K562 (cell line): Measurements from ENCODE around the gene CCDC172. TPM values are rescaled to one million over a fixed set of nuclear protein-coding genes. Genes with fewer than 3 reads are reported as not detected.

Source experiments
- ATAC-seq: fragments of 200-7000 bp; cut with Tn5 transposase; 3 replicates; pipeline ENCODE4 v1.9.1; 2020; ENCODE audit warnings: moderate library complexity
- BruUV-seq: library from RNA; stranded (reverse); fragments of 400-500 nt; replicated peaks from 2 replicates; lab custom pipeline; 2021; lab: Mats Ljungman, UMichigan
- CTCF ChIA-PET: fragments of 300-600 bp; formaldehyde crosslinking; extraction: SDS; loops from one replicate; lab custom pipeline; 2021; ENCODE audit warnings: low intra/inter-chr PET ratio; lab: Yijun Ruan, JAX
- POLR2A ChIA-PET: fragments of 300-600, 350-650 bp; sonication (Branson Sonifier 250); formaldehyde crosslinking; extraction: SDS; loops from one replicate; lab custom pipeline; 2021; ENCODE audit warnings: antibody characterized with exemption, inconsistent platforms; lab: Yijun Ruan, JAX
- DNase-seq, 4 experiments: peaks; one replicate each; pipeline versions ENCODE4 v3.0.0 to v3.0.0-alpha.2; 2011 to 2018; ENCODE audit warnings: low spot score in 3 of 4, mixed read lengths in 3 of 4; ENCODE audit errors: extremely low read depth in 1 of 4
- FAIRE-seq: peaks from 2 replicates; lab custom pipeline; 2011; peaks lifted over from hg19 to GRCh38; lab: Jason Lieb, UNC
- H2AFZ ChIP-seq: 2 replicates; pipeline ENCODE4 v1.6.0; 2011; ENCODE audit warnings: low read depth, low read length, control low read depth, inconsistent platforms
- H3K27ac ChIP-seq: fragments of 200-600 bp; 3 replicates; pipeline ENCODE4 v1.8.0; 2011; ENCODE audit warnings: low read depth, mild to moderate bottlenecking, control low read depth, inconsistent platforms, low read length, moderate library complexity, mixed read lengths; ENCODE audit errors: extremely low read depth
- H3K27me3 ChIP-seq, 2 experiments: fragments of 300-600 bp in 1 of 2; 2 replicates in 1 of 2; 3 replicates in 1 of 2; pipeline versions ENCODE4 v1.6.0 to v1.8.0; 2011; ENCODE audit warnings: inconsistent platforms in 2 of 2, low read length in 2 of 2, mild to moderate bottlenecking in 1 of 2, mixed read lengths in 1 of 2, moderate library complexity in 1 of 2; ENCODE audit not compliant: control insufficient read depth in 2 of 2, insufficient read depth in 2 of 2
- H3K36me3 ChIP-seq: fragments of 300-600 bp; 3 replicates; pipeline ENCODE4 v1.8.0; 2011; ENCODE audit warnings: mild to moderate bottlenecking, low read length, inconsistent platforms; ENCODE audit not compliant: control insufficient read depth, insufficient read depth
- H3K4me1 ChIP-seq, 2 experiments: fragments of 200-600 bp in 1 of 2; replicated peaks in 1 of 2; 2 replicates in 1 of 2; 3 replicates in 1 of 2; pipeline versions ENCODE4 v1.5.1 to v1.8.0; 2011; ENCODE audit warnings: inconsistent platforms in 2 of 2, low read length in 2 of 2, mild to moderate bottlenecking in 1 of 2, mixed read lengths in 1 of 2, moderate library complexity in 1 of 2; ENCODE audit not compliant: control insufficient read depth in 2 of 2, insufficient read depth in 2 of 2
- H3K4me2 ChIP-seq: 2 replicates; pipeline ENCODE4 v1.6.1; 2011; ENCODE audit warnings: low read length, control low read depth, inconsistent platforms, mixed read lengths; ENCODE audit not compliant: insufficient read depth
- H3K4me3 ChIP-seq: fragments of 200-600 bp; sonication (generic), shearing (Covaris generic); 2 replicates; pipeline ENCODE4 v1.5.1; 2016; ENCODE audit warnings: control low read depth, inconsistent platforms
- H3K79me2 ChIP-seq: fragments of 200-600 bp; 3 replicates; pipeline ENCODE4 v1.8.0; 2011; ENCODE audit warnings: low read length, inconsistent platforms; ENCODE audit not compliant: control insufficient read depth, insufficient read depth
- H3K9ac ChIP-seq, 2 experiments: 2 replicates each; pipeline versions ENCODE4 v1.6.0 to v1.6.1; 2011; ENCODE audit warnings: low read depth in 2 of 2, low read length in 2 of 2, control low read depth in 1 of 2, inconsistent platforms in 1 of 2, mild to moderate bottlenecking in 1 of 2, mixed read lengths in 1 of 2; ENCODE audit not compliant: insufficient read depth in 1 of 2
- H3K9me1 ChIP-seq: one replicate; pipeline ENCODE4 v1.6.0; 2011; ENCODE audit warnings: inconsistent platforms, mild to moderate bottlenecking, low read length, moderate library complexity; ENCODE audit not compliant: control insufficient read depth, insufficient read depth
- H3K9me3 ChIP-seq: replicated peaks from 2 replicates; pipeline ENCODE4 v1.5.1; 2011; ENCODE audit warnings: low read depth, low read length, inconsistent platforms; ENCODE audit not compliant: control insufficient read depth, insufficient read depth
- H4K20me1 ChIP-seq: replicated peaks from 2 replicates; pipeline ENCODE4 v1.6.1; 2011; ENCODE audit warnings: low read length, inconsistent platforms, mixed read lengths; ENCODE audit not compliant: control insufficient read depth, insufficient read depth
- ARID3A ChIP-seq: IDR thresholded peaks from 2 replicates; pipeline ENCODE4 v1.6.1; 2012; ENCODE audit warnings: low read depth, low read length, improper control_type of control experiment, borderline replicate concordance
- ELF2 ChIP-seq: fragments of 250-450 bp; sonication (Bioruptor Pico); IDR thresholded peaks from 2 replicates; pipeline ENCODE4 v1.5.0; 2021; ENCODE audit warnings: mild to moderate bottlenecking
- GATAD2A ChIP-seq: fragments of 450-650 bp; IDR thresholded peaks from 2 replicates; pipeline ENCODE4 v1.6.1; 2017
- GTF2B ChIP-seq: IDR thresholded peaks from 2 replicates; pipeline ENCODE4 v1.6.1; 2011; ENCODE audit not compliant: insufficient read length; ENCODE audit errors: extremely low read depth
- IRF1 ChIP-seq: sonication (generic); formaldehyde crosslinking; IDR thresholded peaks from 2 replicates; pipeline ENCODE4 v1.8.0; 2022; ENCODE audit warnings: missing genetic modification reagents, mild to moderate bottlenecking, borderline replicate concordance
- MEF2A ChIP-seq: IDR thresholded peaks from 2 replicates; pipeline ENCODE4 v1.6.1; 2011; ENCODE audit warnings: low read depth, mild to moderate bottlenecking, low read length, moderate library complexity; ENCODE audit not compliant: control insufficient read depth
- MITF ChIP-seq: IDR thresholded peaks from 2 replicates; pipeline ENCODE4 v1.6.1; 2014; ENCODE audit warnings: antibody characterized with exemption
- NR2C1 ChIP-seq, 2 experiments: fragments of 450-650 bp; IDR thresholded peaks; 2 replicates each; pipeline ENCODE4 v1.6.1; 2017; ENCODE audit warnings: mild to moderate bottlenecking in 2 of 2, antibody characterized with exemption in 1 of 2, inconsistent platforms in 1 of 2, missing compliant biosample characterization in 1 of 2, missing genetic modification characterization in 1 of 2
- NUFIP1 ChIP-seq: fragments of 450-650 bp; IDR thresholded peaks from 2 replicates; pipeline ENCODE4 v1.6.1; 2018; ENCODE audit not compliant: partially characterized antibody
- PCBP1 ChIP-seq: fragments of 200-400 bp; formaldehyde crosslinking; IDR thresholded peaks from 2 replicates; pipeline ENCODE4 v1.6.1; 2018; ENCODE audit warnings: mild to moderate bottlenecking, low read depth, low read length; ENCODE audit not compliant: poor library complexity, severe bottlenecking
- RBM15 ChIP-seq: fragments of 200-400 bp; formaldehyde crosslinking; IDR thresholded peaks from 2 replicates; pipeline ENCODE4 v1.6.1; 2018; ENCODE audit warnings: mild to moderate bottlenecking, low read length, moderate library complexity; ENCODE audit not compliant: insufficient read depth
- SP1 ChIP-seq: sonication (generic); formaldehyde crosslinking; IDR thresholded peaks from 2 replicates; pipeline ENCODE4 v1.8.1; 2022; ENCODE audit warnings: mild to moderate bottlenecking, missing genetic modification reagents
- ZHX1 ChIP-seq: fragments of 150-350 bp; conservative IDR thresholded peaks from 2 replicates; pipeline ENCODE4 v1.6.1; 2014; ENCODE audit warnings: low read length
- ZNF316 ChIP-seq: fragments of 450-650 bp; IDR thresholded peaks from 2 replicates; pipeline ENCODE4 v1.6.1; 2016
- WGBS: fragments of 100-300 bp; shearing (Covaris generic); methylation state at CpG from one replicate; pipeline ENCODE4 v1.1.6; 2016; ENCODE audit warnings: low coverage, mixed read lengths; ENCODE audit not compliant: insufficient coverage; ENCODE audit errors: missing lambda C conversion rate; 5-methylcytosine and 5-hydroxymethylcytosine counted together
- in situ Hi-C: fragments of 300-500 bp; cut with MboI; formaldehyde crosslinking; loops from 4 replicates; pipeline ENCODE4 v1.15.0; 2018; ENCODE audit warnings: inconsistent platforms, mixed read lengths
- intact Hi-C: fragments of 100-400 bp; cut with micrococcal nuclease; formaldehyde crosslinking; loops from 2 replicates; pipeline ENCODE4 v1.14.2; 2022
- polyA plus RNA-seq, 8 experiments: library from polyadenylated mRNA; depleted of rRNA in 4 of 8; stranded (reverse) in 5 of 8; unstranded in 3 of 8; fragments of >200 nt; fragmentation: Nextera tagmentation in 2 of 8; fragmentation: Illumina TruSeq in 1 of 8; extraction: Ambion mirVana in 2 of 8; extraction: Trizol in 1 of 8; gene quantifications; 2 replicates each; pipeline versions ENCODE4 v1.2.1 to v1.2.3, GENCODE V29; 2011 to 2014; ENCODE audit warnings: inconsistent platforms in 1 of 8, missing spikeins in 1 of 8
- total RNA-seq, 7 experiments: library from RNA; depleted of rRNA in 6 of 7; stranded (reverse); fragments of >200 nt in 6 of 7; fragmentation: Illumina TruSeq in 2 of 7; extraction: Trizol in 2 of 7; gene quantifications; 2 replicates each; pipeline versions ENCODE4 v1.2.1 to v1.2.3, GENCODE V29; 2011 to 2021; ENCODE audit warnings: low replicate concordance in 1 of 7

CCDC172 gene
- total and polyA plus RNA-seq, 9 of the 15 experiments (the other 6 are each of a cell fraction or from before 2014, with no cell fraction given): not detected

GRCh38 chr10:116402858-116403257 lies 78.6 kb downstream of the CCDC172 start:
- in situ Hi-C loops (no loop called here), intact Hi-C loops (no loop called here)
- no peak overlapping the region for H3K27ac ChIP-seq
- H3K27me3 ChIP-seq: no peaks in the 10 kb centered on the region
- H3K79me2 ChIP-seq: no peaks in the 10 kb centered on the region
- H2AFZ ChIP-seq: no peak overlapping the region
- no peak for DNase-seq
- ChIA-PET CTCF (no interaction called here), POLR2A (no interaction called here)
- H3K36me3 ChIP-seq: no peaks in the 10 kb centered on the region
- no peak overlapping the region for H3K9ac ChIP-seq
- WGBS: 0% methylated on average over 3 of the region's 3 CpGs
- no peaks in the 10 kb centered on the region for H3K9me1 ChIP-seq
- no peak for ATAC-seq
- no peak overlapping the region for H3K4me3 ChIP-seq
- H4K20me1 ChIP-seq: no peaks in the 10 kb centered on the region
- no peak overlapping the region for H3K4me2 ChIP-seq
- BruUV-seq: no TSS peak
- no peak for FAIRE-seq
- H3K4me1 ChIP-seq: no peaks in the 10 kb centered on the region
- H3K9me3 ChIP-seq: no peaks in the 10 kb centered on the region
- TF ChIP-seq SP1 (CRISPR knock-in tag) (no peak), NR2C1 (IDR thresholded peaks at IDR 0.05) (no peak), NR2C1 (tag; IDR thresholded peaks at IDR 0.05) (no peak), ARID3A (no peak), NUFIP1 (no peak), RBM15 (no peak), GATAD2A (no peak), MEF2A (no peak), IRF1 (CRISPR knock-in tag) (no peak), GTF2B (no peak), ELF2 (no peak), ZHX1 (no peak), PCBP1 (no peak), MITF (no peak), ZNF316 (no peak)
